GM12892 (cell line): ENCODE measurements around the gene HMCES.

Experiments
- POLR2A ChIP-seq: IDR thresholded peaks from 2 replicates; pipeline ENCODE4 v1.6.1; 2011; ENCODE audit warnings: low read depth, low read length, control low read depth
- POLR2AphosphoS5 ChIP-seq: IDR thresholded peaks from 2 replicates; pipeline ENCODE4 v1.6.1; 2011; ENCODE audit warnings: low read depth, low read length, control low read depth

- no peak for TF ChIP-seq POLR2AphosphoS5
- no peak for TF ChIP-seq POLR2A
Observed at GRCh38 chr3:129320261-129320660, 41.6 kb downstream of the HMCES start.
